Neural cell (in vitro differentiated cells): ENCODE results near the gene MCM7. TPM values are rescaled to one million over a fixed set of nuclear protein-coding genes. Genes with fewer than 3 reads are reported as not detected.

Experiments used
- H2AFZ ChIP-seq: fragments of 200-600, 300-800 bp; sonication (generic), shearing (Covaris generic); 2 replicates; pipeline ENCODE4 v1.6.0; 2014; ENCODE audit warnings: low read depth, mild to moderate bottlenecking, antibody characterized with exemption, low read length, moderate library complexity
- H3F3A ChIP-seq: fragments of 200-600 bp; shearing (Covaris generic); 2 replicates; pipeline ENCODE4 v1.6.1; 2016; ENCODE audit warnings: mild to moderate bottlenecking, moderate library complexity, mixed read lengths, antibody characterized with exemption, low read length; ENCODE audit not compliant: insufficient read depth, poor library complexity, severe bottlenecking
- H3K27ac ChIP-seq: fragments of 200-600, 300-800 bp; sonication (generic), shearing (Covaris generic); 2 replicates; pipeline ENCODE4 v1.5.1; 2014; ENCODE audit warnings: mild to moderate bottlenecking, low read length, moderate library complexity
- H3K27me3 ChIP-seq: fragments of 300-800, 200-600 bp; sonication (generic), shearing (Covaris generic); 2 replicates; pipeline ENCODE4 v1.6.0; 2014; ENCODE audit warnings: mild to moderate bottlenecking, low read depth, low read length, moderate library complexity; ENCODE audit not compliant: insufficient read depth
- H3K36me3 ChIP-seq: fragments of 300-800, 200-600 bp; sonication (generic), shearing (Covaris generic); 2 replicates; pipeline ENCODE4 v1.5.1; 2014; ENCODE audit warnings: mild to moderate bottlenecking, antibody characterized with exemption, low read length, moderate library complexity; ENCODE audit not compliant: insufficient read depth
- H3K4me2 ChIP-seq: fragments of 300-800, 200-600 bp; sonication (generic), shearing (Covaris generic); 2 replicates; pipeline ENCODE4 v1.6.0; 2014; ENCODE audit warnings: mild to moderate bottlenecking, low read length
- H3K4me3 ChIP-seq: fragments of 300-800, 200-600 bp; sonication (generic), shearing (Covaris generic); 2 replicates; pipeline ENCODE4 v1.5.1; 2014; ENCODE audit warnings: mild to moderate bottlenecking, low read length, moderate library complexity
- H3K79me2 ChIP-seq: fragments of 200-600 bp; shearing (Covaris generic); replicated peaks from 2 replicates; pipeline ENCODE4 v1.6.0; 2014; ENCODE audit warnings: mild to moderate bottlenecking, low read length, moderate library complexity; ENCODE audit not compliant: insufficient read depth
- H3K9ac ChIP-seq: fragments of 300-800, 200-600 bp; sonication (generic), shearing (Covaris generic); 2 replicates; pipeline ENCODE4 v1.6.1; 2016; ENCODE audit warnings: mild to moderate bottlenecking, low read length, mixed read lengths
- H3K9me2 ChIP-seq: fragments of 200-600 bp; shearing (Covaris generic); 2 replicates; pipeline ENCODE4 v1.6.1; 2016; ENCODE audit warnings: mild to moderate bottlenecking, low read length, mixed read lengths; ENCODE audit not compliant: insufficient read depth
- H3K9me3 ChIP-seq: fragments of 200-600, 300-800 bp; sonication (generic), shearing (Covaris generic); 2 replicates; pipeline ENCODE4 v1.6.1; 2016; ENCODE audit warnings: mild to moderate bottlenecking, mixed run types, low read length, moderate library complexity, mixed read lengths
- H4K20me1 ChIP-seq: fragments of 200-600 bp; shearing (Covaris generic); 2 replicates; pipeline ENCODE4 v1.6.1; 2016; ENCODE audit warnings: mild to moderate bottlenecking, mixed run types; ENCODE audit not compliant: insufficient read depth
- EP300 ChIP-seq: fragments of 450-650 bp; conservative IDR thresholded peaks from 2 replicates; pipeline ENCODE4 v1.6.1; 2014; ENCODE audit warnings: antibody characterized with exemption, mild to moderate bottlenecking, moderate library complexity; ENCODE audit not compliant: poor library complexity, severe bottlenecking
- EZH2 ChIP-seq: fragments of 200-600, 300-800 bp; shearing (Covaris generic), sonication (generic); IDR thresholded peaks from 2 replicates; pipeline ENCODE4 v1.6.1; 2014; ENCODE audit warnings: antibody characterized with exemption, low read length, borderline replicate concordance, mild to moderate bottlenecking; ENCODE audit not compliant: insufficient read depth, poor library complexity, severe bottlenecking
- MXI1 ChIP-seq: fragments of 450-650 bp; conservative IDR thresholded peaks from 2 replicates; pipeline ENCODE4 v1.6.1; 2014; ENCODE audit warnings: antibody characterized with exemption, mild to moderate bottlenecking; ENCODE audit not compliant: poor library complexity, severe bottlenecking
- RAD21 ChIP-seq: fragments of 450-650 bp; conservative IDR thresholded peaks from 2 replicates; pipeline ENCODE4 v1.6.1; 2014; ENCODE audit warnings: antibody characterized with exemption, mild to moderate bottlenecking, moderate library complexity
- REST ChIP-seq: IDR thresholded peaks from 2 replicates; pipeline ENCODE4 v1.6.1; 2012; ENCODE audit warnings: borderline replicate concordance
- SMC3 ChIP-seq: fragments of 450-650 bp; conservative IDR thresholded peaks from 2 replicates; pipeline ENCODE4 v1.6.1; 2014; ENCODE audit warnings: antibody characterized with exemption, mild to moderate bottlenecking, moderate library complexity; ENCODE audit not compliant: poor library complexity
- TAF1 ChIP-seq: IDR thresholded peaks from 2 replicates; pipeline ENCODE4 v1.6.1; 2012; ENCODE audit warnings: low read depth
- polyA plus RNA-seq: library from polyadenylated mRNA; depleted of rRNA; stranded (reverse); fragments of >200 nt; gene quantifications from 2 replicates; pipeline ENCODE4 v1.2.3, GENCODE V29; 2014

The MCM7 gene
- polyA plus RNA-seq, 1 donor from 2014 or later, result 146 TPM

GRCh38 chr7:100122067-100122466, 20.9 kb upstream of the MCM7 start:
- no peaks in the 10 kb centered on the region for H3K27me3 ChIP-seq
- TF ChIP-seq REST (no peak), RAD21 (no peak), EZH2 (no peak), SMC3 (no peak), MXI1 (no peak), TAF1 (no peak)

GRCh38 chr7:100120733-100121036, 19.5 kb upstream of the MCM7 start:
- Histone ChIP-seq H2AFZ (no peak overlapping the region), H3K9me3 (no peaks in the 10 kb centered on the region), H3K27ac (peak overlapping the region; percentile 92), H3F3A (peaks cover 3% of the 10 kb centered on the region), H3K36me3 (peaks cover 8% of the 10 kb centered on the region), H3K4me3 (peak overlapping the region; percentile 88), H3K9ac (peak overlapping the region; percentile 83), H4K20me1 (no peaks in the 10 kb centered on the region), H3K4me2 (peak overlapping the region; percentile 82), H3K9me2 (no peaks in the 10 kb centered on the region), H3K79me2 (peaks cover 4% of the 10 kb centered on the region), H3K27me3 (no peaks in the 10 kb centered on the region)
- TF ChIP-seq RAD21, result no peak

More at GRCh38 chr7:100122067-100122466, 20.9 kb upstream of the MCM7 start:
- Histone ChIP-seq H3K36me3 (peaks cover 8% of the 10 kb centered on the region), H3K9me2 (no peaks in the 10 kb centered on the region), H3F3A (peaks cover 6% of the 10 kb centered on the region), H3K4me3 (no peak overlapping the region), H3K9me3 (no peaks in the 10 kb centered on the region), H3K9ac (no peak overlapping the region), H3K4me2 (no peak overlapping the region), H2AFZ (no peak overlapping the region), H3K27ac (no peak overlapping the region), H4K20me1 (no peaks in the 10 kb centered on the region), H3K79me2 (peaks cover 4% of the 10 kb centered on the region)

GRCh38 chr7:100119970-100120732, 19.0 kb upstream of the MCM7 start:
- peak overlapping the region; percentile 75 for H2AFZ ChIP-seq
- peaks cover 3% of the 10 kb centered on the region for H3F3A ChIP-seq

More at GRCh38 chr7:100119970-100120732, 19.0 kb upstream of the MCM7 start:
- H3K79me2 ChIP-seq, result peaks cover 4% of the 10 kb centered on the region
- TF ChIP-seq REST (no peak), EZH2 (no peak), TAF1 (no peak), EP300 (no peak), SMC3 (no peak)
- no peaks in the 10 kb centered on the region for H3K9me2 ChIP-seq
- peak overlapping the region; percentile 92 for H3K27ac ChIP-seq
- H3K27me3 ChIP-seq, result no peaks in the 10 kb centered on the region
- no peaks in the 10 kb centered on the region for H3K9me3 ChIP-seq
- H3K9ac ChIP-seq, result peak overlapping the region; percentile 83
- H3K4me3 ChIP-seq, result peak overlapping the region; percentile 88
- peak overlapping the region; percentile 82 for H3K4me2 ChIP-seq
- H3K36me3 ChIP-seq, result peaks cover 8% of the 10 kb centered on the region
- H4K20me1 ChIP-seq, result no peaks in the 10 kb centered on the region
